OCI-LY7 (cell line): ENCODE results near the gene KIDINS220. TPM values are rescaled to one million over a fixed set of nuclear protein-coding genes. Genes with fewer than 3 reads are reported as not detected.

Source experiments
- BruUV-seq: library from RNA; stranded (reverse); fragments of 400-500 nt; replicated peaks from 2 replicates; lab custom pipeline; 2021; lab: Mats Ljungman, UMichigan
- CTCF ChIA-PET: fragments of 300-600 bp; sonication (Branson Sonifier 250); formaldehyde crosslinking; loops from one replicate; lab custom pipeline; 2022; ENCODE audit warnings: antibody characterized with exemption; ENCODE audit not compliant: unreplicated experiment; lab: Charles Lee
- POLR2A ChIA-PET: fragments of 300-600 bp; sonication (Branson Sonifier 250); formaldehyde crosslinking; loops from one replicate; lab custom pipeline; 2022; ENCODE audit warnings: antibody characterized with exemption; lab: Charles Lee
- DNase-seq: peaks from one replicate; pipeline ENCODE4 v3.0.0-alpha.2; 2015; ENCODE audit warnings: low spot score
- H2AFZ ChIP-seq: fragments of 200-600 bp; sonication (generic), shearing (Covaris generic); 2 replicates; pipeline ENCODE4 v1.6.1; 2014; ENCODE audit warnings: mild to moderate bottlenecking, antibody characterized with exemption, low read length, moderate library complexity
- H3K27ac ChIP-seq: fragments of 200-600 bp; sonication (generic); 2 replicates; pipeline ENCODE4 v1.5.1; 2014; ENCODE audit warnings: mixed run types, low read depth, mild to moderate bottlenecking, moderate library complexity, low read length, inconsistent platforms; ENCODE audit not compliant: poor library complexity, severe bottlenecking
- H3K36me3 ChIP-seq: fragments of 200-600 bp; sonication (generic); 2 replicates; pipeline ENCODE4 v1.6.1; 2014; ENCODE audit warnings: mild to moderate bottlenecking, antibody characterized with exemption, low read length, moderate library complexity, mixed read lengths; ENCODE audit not compliant: insufficient read depth
- H3K4me1 ChIP-seq: fragments of 200-600 bp; sonication (generic); 2 replicates; pipeline ENCODE4 v1.5.1; 2014; ENCODE audit warnings: mild to moderate bottlenecking, low read length; ENCODE audit not compliant: insufficient read depth, poor library complexity, severe bottlenecking
- H3K4me2 ChIP-seq: fragments of 200-600 bp; sonication (generic); 2 replicates; pipeline ENCODE4 v1.6.1; 2014; ENCODE audit warnings: mild to moderate bottlenecking, low read length
- H3K4me3 ChIP-seq: fragments of 200-600 bp; sonication (generic); 2 replicates; pipeline ENCODE4 v1.5.1; 2014; ENCODE audit warnings: mild to moderate bottlenecking, low read depth, low read length; ENCODE audit not compliant: poor library complexity, severe bottlenecking
- H3K79me2 ChIP-seq: fragments of 200-600 bp; sonication (generic); 2 replicates; pipeline ENCODE4 v1.6.1; 2016; ENCODE audit warnings: low read depth, mild to moderate bottlenecking, low read length, moderate library complexity, mixed read lengths; ENCODE audit not compliant: insufficient read depth
- H3K9me2 ChIP-seq: fragments of 200-600 bp; sonication (generic); 2 replicates; pipeline ENCODE4 v1.6.1; 2016; ENCODE audit warnings: mild to moderate bottlenecking, low read length, mixed read lengths; ENCODE audit not compliant: insufficient read depth
- H3K9me3 ChIP-seq: fragments of 200-600 bp; sonication (generic); 2 replicates; pipeline ENCODE4 v1.6.1; 2014; ENCODE audit warnings: mild to moderate bottlenecking, mixed run types, low read length, mixed read lengths
- H4K20me1 ChIP-seq: fragments of 200-600 bp; sonication (generic); 2 replicates; pipeline ENCODE4 v1.6.1; 2014; ENCODE audit warnings: mild to moderate bottlenecking, antibody characterized with exemption, low read length, moderate library complexity, mixed read lengths; ENCODE audit not compliant: insufficient read depth
- CTCF ChIP-seq: fragments of 200-600 bp; sonication (generic); conservative IDR thresholded peaks from 2 replicates; pipeline ENCODE4 v1.5.1; 2014; ENCODE audit warnings: mild to moderate bottlenecking, antibody characterized with exemption, low read length, moderate library complexity, mixed read lengths
- EZH2phosphoT487 ChIP-seq: fragments of 200-600 bp; sonication (generic); IDR thresholded peaks from 2 replicates; pipeline ENCODE4 v1.6.1; 2018; ENCODE audit warnings: low read depth, borderline replicate concordance, mild to moderate bottlenecking, mixed run types, antibody characterized with exemption, low read length, moderate library complexity, mixed read lengths
- intact Hi-C: fragments of 100-400 bp; cut with micrococcal nuclease; formaldehyde crosslinking; loops from one replicate; pipeline ENCODE4 v1.10.0; 2022; ENCODE audit not compliant: unreplicated experiment
- total RNA-seq, 2 experiments: library from RNA; depleted of rRNA in 1 of 2; stranded (reverse); fragments of >200 nt in 1 of 2; shearing (Covaris generic) in 1 of 2; gene quantifications; 2 replicates each; pipeline ENCODE4 v1.2.3, GENCODE V29; 2014 to 2022

Gene KIDINS220
- total RNA-seq, 2 experiments from 2014 or later = 29.1 to 32.3 TPM

- Histone ChIP-seq H3K4me1 (peaks cover 11% of the 10 kb centered on the region), H3K9me3 (no peaks in the 10 kb centered on the region), H4K20me1 (no peaks in the 10 kb centered on the region), H3K79me2 (no peaks in the 10 kb centered on the region), H3K9me2 (no peaks in the 10 kb centered on the region), H3K36me3 (no peaks in the 10 kb centered on the region), H3K4me3 (no peak overlapping the region), H3K27ac (no peak overlapping the region), H2AFZ (no peak overlapping the region), H3K4me2 (no peak overlapping the region)
- CTCF ChIA-PET = no interaction called here
- no peak for DNase-seq
- no peak for TF ChIP-seq CTCF
- no peak for TF ChIP-seq EZH2phosphoT487
- POLR2A ChIA-PET = interaction anchor here (0.6 kb wide), 1 partner anchor 611 kb away, joined by 5 read pairs; no protein-coding TSS in a partner anchor
- intact Hi-C loops = no loop called here
- no TSS peak for BruUV-seq
Measured at GRCh38 chr2:8876628-8877027, 39.2 kb upstream of the KIDINS220 start.

- Histone ChIP-seq H3K4me1 (peaks cover 11% of the 10 kb centered on the region), H3K79me2 (no peaks in the 10 kb centered on the region), H4K20me1 (no peaks in the 10 kb centered on the region), H3K9me2 (no peaks in the 10 kb centered on the region), H3K36me3 (no peaks in the 10 kb centered on the region), H3K4me3 (no peak overlapping the region), H3K27ac (no peak overlapping the region), H2AFZ (no peak overlapping the region), H3K9me3 (no peaks in the 10 kb centered on the region), H3K4me2 (no peak overlapping the region)
- POLR2A ChIA-PET = interaction anchor here (0.7 kb wide), 1 partner anchor 829 kb away, joined by 5 read pairs; no protein-coding TSS in a partner anchor
- TF ChIP-seq CTCF (peak; percentile 92), EZH2phosphoT487 (no peak)
- BruUV-seq = no TSS peak
- CTCF ChIA-PET = interaction anchor here (0.6 kb wide), 1 partner anchor 9 kb away, joined by 3 read pairs; no protein-coding TSS in a partner anchor
- intact Hi-C loops = loop anchor here (1.0 to 5.0 kb wide), 3 partner anchors 31 to 269 kb away; no protein-coding TSS in a partner anchor
- DNase-seq = peak; percentile 55
Measured at GRCh38 chr2:8872821-8873432, 35.5 kb upstream of the KIDINS220 start.

GRCh38 chr2:8870441-8870840, 33.0 kb upstream of the KIDINS220 start:
- POLR2A ChIA-PET = no interaction called here
- intact Hi-C loops = loop anchor here (5.0 kb wide), 2 partner anchors 117 to 272 kb away; no protein-coding TSS in a partner anchor
- H3K79me2 ChIP-seq = no peaks in the 10 kb centered on the region
- no peaks in the 10 kb centered on the region for H3K36me3 ChIP-seq
- H3K4me3 ChIP-seq = no peak overlapping the region
- CTCF ChIA-PET = no interaction called here
- no peak overlapping the region for H2AFZ ChIP-seq
- no peak for DNase-seq
- no peak overlapping the region for H3K4me2 ChIP-seq
- no peak overlapping the region for H3K27ac ChIP-seq
- H4K20me1 ChIP-seq = no peaks in the 10 kb centered on the region; the same call in 1 of the 2 replicates
- no TSS peak for BruUV-seq
- no peaks in the 10 kb centered on the region for H3K9me3 ChIP-seq
- TF ChIP-seq CTCF = no peak
- no peak for TF ChIP-seq EZH2phosphoT487
- no peaks in the 10 kb centered on the region for H3K9me2 ChIP-seq
- peaks cover 11% of the 10 kb centered on the region for H3K4me1 ChIP-seq
